ENCODE measurements around the gene NDUFAF7.
"Not testable (repeated sequence)": the region's sequence is repeated elsewhere in the genome, so short reads cannot be mapped to it uniquely, and the experiment has no call there.

The NDUFAF7 gene

GRCh38 chr2:37282746-37283145 lies 51.3 kb downstream of the NDUFAF7 start:
- DNase-seq (ENCODE audit: low read depth in 3 of 3), result no peak

DNA sequence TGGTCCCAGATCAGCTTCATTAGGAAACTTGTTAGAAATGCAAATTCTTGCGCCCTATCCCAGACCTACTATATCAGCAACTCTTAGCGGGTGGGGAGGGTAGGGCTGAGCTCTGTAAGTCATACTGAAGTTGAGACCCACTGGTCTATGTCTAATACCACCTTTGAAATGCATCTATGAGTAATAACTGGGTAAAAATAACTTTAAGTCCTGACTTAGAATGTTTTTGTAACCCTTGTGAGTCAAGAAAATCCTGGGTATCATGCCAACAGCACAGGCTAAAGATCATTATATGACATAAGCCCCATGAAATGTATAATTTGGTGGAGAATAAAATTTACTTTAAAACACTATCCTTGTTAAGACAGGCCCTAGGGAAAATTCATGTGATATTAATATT lies 51.7 kb downstream of the NDUFAF7 start:
- no peak for DNase-seq (ENCODE audit: low read depth in 3 of 3)

GRCh38 chr2:37284381-37284780 lies 52.9 kb downstream of the NDUFAF7 start:
- DNase-seq (ENCODE audit: low read depth in 3 of 3), result no peak

GRCh38 chr2:37287966-37288365 lies 56.5 kb downstream of the NDUFAF7 start:
- DNase-seq (ENCODE audit: low read depth in 3 of 3), result no peak

DNA sequence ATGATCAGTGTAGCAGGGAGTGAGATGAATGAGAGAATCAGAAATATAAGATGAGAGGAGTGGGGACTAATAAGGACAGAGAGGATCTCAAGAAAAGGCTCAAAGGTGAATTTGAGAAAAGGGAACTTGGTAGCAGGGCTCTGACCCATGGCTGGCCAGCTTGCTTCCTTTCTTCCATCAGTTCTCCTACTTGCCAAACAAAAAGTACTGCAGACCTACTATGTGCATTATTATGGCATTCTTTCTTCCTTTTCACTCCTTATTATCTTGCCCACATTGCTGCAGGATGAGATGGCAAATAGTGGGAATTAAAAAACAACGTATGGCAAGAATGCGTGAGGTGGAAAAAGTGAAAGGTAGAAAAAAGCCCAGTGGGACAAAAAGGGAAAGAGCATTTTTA lies 60.2 kb downstream of the NDUFAF7 start:
- DNase-seq (ENCODE audit: low read depth in 3 of 3), result no peak

- not testable (repeated sequence) for DNase-seq (ENCODE audit: low read depth in 3 of 3)
Measured at GRCh38 chr2:37294858-37295257, 63.4 kb downstream of the NDUFAF7 start.

- DNase-seq (ENCODE audit: low read depth in 3 of 3), result no peak
Measured at GRCh38 chr2:37295469-37296073, 64.1 kb downstream of the NDUFAF7 start.

DNA sequence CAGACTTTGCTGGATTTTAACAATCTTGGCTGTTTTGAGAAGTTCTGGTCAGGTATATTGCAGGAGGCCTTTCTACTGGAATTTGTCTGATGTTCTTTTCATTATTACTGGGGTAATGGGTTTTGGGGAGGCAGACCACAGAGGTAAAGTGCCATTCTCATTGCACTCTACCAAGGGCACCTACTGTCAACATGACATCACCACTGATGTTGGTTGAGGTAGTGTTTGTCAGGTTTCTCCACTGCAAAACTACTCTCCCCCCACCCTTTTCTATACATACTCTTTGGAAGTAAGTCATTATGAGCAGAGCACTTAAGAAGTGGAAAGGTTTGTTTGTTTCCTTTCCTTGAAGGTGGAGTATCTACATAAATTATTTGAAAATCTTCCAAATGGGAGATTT lies 66.2 kb downstream of the NDUFAF7 start:
- DNase-seq (ENCODE audit: low read depth in 3 of 3), result no peak

All from stimulated activated CD4-positive, alpha-beta T cell treated with anti-CD3 and anti-CD28 coated beads, TNF-alpha, amount 100 ng/mL, for 4 hours (primary cell).